Tibial nerve (tissue), 3 donors: ENCODE data around the gene PDE1C.

Experiments used
- EP300 ChIP-seq, 2 donors: sonication (generic); formaldehyde crosslinking; IDR thresholded peaks; one replicate each; pipeline ENCODE4 v1.6.1; 2017; ENCODE audit warnings: antibody characterized with exemption in 2 of 2, mild to moderate bottlenecking in 1 of 2
- POLR2A ChIP-seq, 2 donors: fragments of 450-650 bp; IDR thresholded peaks; one replicate each; pipeline ENCODE4 v1.6.1; 2017; ENCODE audit warnings: antibody characterized with exemption in 2 of 2, mild to moderate bottlenecking in 2 of 2, moderate library complexity in 2 of 2

DNA sequence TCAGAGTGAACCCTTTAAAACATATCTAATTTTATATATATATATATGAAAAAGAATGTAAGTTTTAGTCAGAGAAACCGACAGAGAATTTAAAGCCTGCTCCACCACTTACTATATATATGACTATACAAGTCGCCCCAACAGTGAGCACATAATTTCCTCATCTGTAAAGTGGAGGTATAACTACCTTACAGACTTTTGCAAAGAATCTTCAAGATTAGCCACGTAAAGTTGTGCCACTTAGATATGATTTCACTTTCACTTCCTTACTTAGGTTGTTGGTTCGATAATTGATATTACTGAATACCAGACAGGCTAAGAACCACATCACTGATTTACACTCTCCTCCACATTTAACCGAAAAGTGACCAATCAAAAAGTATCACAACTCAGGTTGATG, 94.7 kb downstream of the PDE1C start:
- no peak for TF ChIP-seq EP300 (IDR thresholded peaks at IDR 0.05)
- no peak for TF ChIP-seq POLR2A (IDR thresholded peaks at IDR 0.05)
